GM23338 (cell line): ENCODE data around the gene LRRIQ4. TPM values are rescaled to one million over a fixed set of nuclear protein-coding genes. Genes with fewer than 3 reads are reported as not detected.
A peak's percentile ranks its signal among the peaks of the same experiment; 100 is the strongest.

Experiments used
- ATAC-seq: fragments of 200-7000 bp; cut with Tn5 transposase; 3 replicates; pipeline ENCODE4 v1.9.1; 2020
- DNase-seq: peaks from one replicate; pipeline ENCODE4 v3.0.0-alpha.2; 2015; ENCODE audit warnings: low spot score
- H2AFZ ChIP-seq: fragments of 200-600 bp; sonication (generic); 2 replicates; pipeline ENCODE4 v1.8.0; 2016; ENCODE audit warnings: antibody characterized with exemption, mild to moderate bottlenecking, moderate library complexity
- H3F3A ChIP-seq: fragments of 200-600 bp; sonication (generic); replicated peaks from 2 replicates; pipeline ENCODE4 v1.8.0; 2017; ENCODE audit warnings: antibody characterized with exemption, mixed run types, low read depth
- H3K27ac ChIP-seq: fragments of 200-600 bp; sonication (generic); 2 replicates; pipeline ENCODE4 v1.6.1; 2016; ENCODE audit warnings: low read depth
- H3K27me3 ChIP-seq: fragments of 200-600 bp; sonication (generic); 2 replicates; pipeline ENCODE4 v1.8.0; 2016; ENCODE audit warnings: mild to moderate bottlenecking, mixed run types, moderate library complexity; ENCODE audit not compliant: insufficient read depth
- H3K36me3 ChIP-seq: fragments of 200-600 bp; sonication (generic); 2 replicates; pipeline ENCODE4 v1.8.0; 2016; ENCODE audit warnings: mild to moderate bottlenecking; ENCODE audit not compliant: insufficient read depth
- H3K4me1 ChIP-seq: fragments of 200-600 bp; sonication (generic); 2 replicates; pipeline ENCODE4 v1.8.0; 2016; ENCODE audit warnings: mild to moderate bottlenecking, moderate library complexity; ENCODE audit not compliant: insufficient read depth
- H3K4me2 ChIP-seq: fragments of 200-600 bp; sonication (generic); 2 replicates; pipeline ENCODE4 v1.7.1; 2017; ENCODE audit warnings: mixed run types
- H3K4me3 ChIP-seq: fragments of 200-600 bp; sonication (generic); 2 replicates; pipeline ENCODE4 v1.6.1; 2016; ENCODE audit warnings: mixed run types
- H3K79me2 ChIP-seq: fragments of 200-600 bp; sonication (generic); replicated peaks from 2 replicates; pipeline ENCODE4 v1.8.0; 2017; ENCODE audit warnings: mild to moderate bottlenecking; ENCODE audit not compliant: insufficient read depth
- H3K9me2 ChIP-seq: fragments of 200-600 bp; sonication (generic); 2 replicates; pipeline ENCODE4 v1.8.0; 2017; ENCODE audit not compliant: insufficient read depth
- H4K20me1 ChIP-seq: fragments of 200-600 bp; sonication (generic); replicated peaks from 2 replicates; pipeline ENCODE4 v1.8.0; 2017; ENCODE audit warnings: mild to moderate bottlenecking; ENCODE audit not compliant: insufficient read depth
- H3K27ac Mint-ChIP-seq: 2 replicates; pipeline ENCODE4 v1.8.0; 2020; ENCODE audit warnings: inconsistent platforms, mild to moderate bottlenecking, moderate library complexity, mixed read lengths
- H3K27me3 Mint-ChIP-seq: 3 replicates; pipeline ENCODE4 v1.8.0; 2022; ENCODE audit warnings: low read depth, mild to moderate bottlenecking, moderate library complexity, mixed read lengths, inconsistent platforms; ENCODE audit not compliant: insufficient read depth, poor library complexity
- H3K36me3 Mint-ChIP-seq: 3 replicates; pipeline ENCODE4 v1.8.0; 2021; ENCODE audit warnings: low read depth, mild to moderate bottlenecking, inconsistent platforms, moderate library complexity, mixed read lengths
- H3K4me1 Mint-ChIP-seq: 3 replicates; pipeline ENCODE4 v1.8.0; 2020; ENCODE audit warnings: mild to moderate bottlenecking, inconsistent platforms, mixed read lengths
- H3K4me3 Mint-ChIP-seq: 3 replicates; pipeline ENCODE4 v1.8.0; 2021; ENCODE audit warnings: moderate library complexity, mild to moderate bottlenecking, inconsistent platforms, mixed read lengths
- H3K9me3 Mint-ChIP-seq: 3 replicates; pipeline ENCODE4 v1.8.0; 2020; ENCODE audit warnings: moderate library complexity, mild to moderate bottlenecking, inconsistent platforms, mixed read lengths
- CREB1 ChIP-seq: fragments of 250-450 bp; sonication (Bioruptor Pico); IDR thresholded peaks from 2 replicates; pipeline ENCODE4 v1.5.0; 2020; ENCODE audit warnings: low read depth, mild to moderate bottlenecking, moderate library complexity
- EZH2 ChIP-seq: fragments of 200-600 bp; sonication (generic); IDR thresholded peaks from one replicate; pipeline ENCODE4 v1.8.0; 2017; ENCODE audit warnings: antibody characterized with exemption, mild to moderate bottlenecking, low read depth; ENCODE audit not compliant: unreplicated experiment
- JUNB ChIP-seq: IDR thresholded peaks from one replicate; pipeline ENCODE4 v1.6.1; 2016; ENCODE audit warnings: antibody characterized with exemption; ENCODE audit not compliant: unreplicated experiment
- NANOG ChIP-seq: IDR thresholded peaks from 2 replicates; pipeline ENCODE4 v1.6.1; 2016; ENCODE audit warnings: antibody characterized with exemption, borderline replicate concordance
- POLR2AphosphoS5 ChIP-seq: IDR thresholded peaks from 2 replicates; pipeline ENCODE4 v1.6.1; 2016; ENCODE audit warnings: antibody characterized with exemption, low read depth
- ZNF331 ChIP-seq: fragments of 250-450 bp; sonication (Bioruptor Pico); IDR thresholded peaks from 2 replicates; pipeline ENCODE4 v1.5.0; 2020; ENCODE audit warnings: low read depth, mild to moderate bottlenecking, moderate library complexity
- polyA plus RNA-seq: library from polyadenylated mRNA; unstranded; fragments of >200 nt; fragmentation: Nextera tagmentation; extraction: Ambion mirVana; gene quantifications from 2 replicates; pipeline ENCODE4 v1.2.1, GENCODE V29; 2016
- total RNA-seq: library from RNA; depleted of rRNA; stranded (reverse); fragments of >200 nt; shearing (Covaris generic); gene quantifications from 2 replicates; pipeline ENCODE4 v1.2.3, GENCODE V29; 2014
- TF ChIP-seq, protein P1 (sequence below): IDR thresholded peaks from one replicate; pipeline ENCODE4 v1.6.1; 2018; ENCODE audit warnings: antibody characterized with exemption; ENCODE audit not compliant: unreplicated experiment
- TF ChIP-seq, protein P2 (sequence below): fragments of 250-450 bp; sonication (Bioruptor Pico); IDR thresholded peaks from 2 replicates; pipeline ENCODE4 v1.5.0; 2020; ENCODE audit warnings: mild to moderate bottlenecking, moderate library complexity

LRRIQ4 gene
- total and polyA plus RNA-seq, 2 experiments from 2014 or later, result 0.29 TPM; not detected in 1

DNA sequence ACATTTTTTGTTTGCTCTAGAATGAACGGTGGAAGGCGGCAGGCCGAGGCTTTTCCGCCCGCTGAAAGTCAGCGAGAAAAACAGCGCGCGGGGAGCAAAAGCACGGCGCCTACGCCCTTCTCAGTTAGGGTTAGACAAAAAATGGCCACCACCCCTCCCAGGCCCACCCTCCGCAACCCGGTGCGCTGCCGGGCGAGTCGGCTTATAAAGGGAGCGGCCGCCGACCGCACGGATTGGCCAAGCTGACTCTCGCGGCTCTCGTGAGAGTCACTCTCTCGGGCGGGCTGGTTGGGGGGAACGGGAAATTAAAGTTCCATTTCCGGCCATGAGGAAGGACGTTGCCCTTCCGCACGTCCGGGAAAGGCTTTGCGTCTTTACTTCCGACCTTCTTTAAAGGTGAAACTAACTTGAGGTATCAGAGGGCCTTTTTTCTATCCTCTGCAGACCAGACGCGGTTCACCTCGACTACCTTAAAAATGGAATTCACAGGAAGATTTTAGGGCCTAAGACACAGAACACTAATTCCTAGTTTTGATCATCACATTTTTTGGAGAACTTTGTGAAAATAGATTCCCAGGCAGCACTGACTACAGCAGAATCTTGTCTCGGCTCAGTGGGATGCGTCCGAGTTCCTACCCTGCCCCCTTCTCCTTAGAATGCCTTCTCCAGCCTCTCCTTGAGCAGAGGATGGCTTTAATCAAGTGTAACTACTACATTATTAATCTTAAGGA, 47.6 kb upstream of the LRRIQ4 start, which contains the start of gene TERC:
Gene TERC, minus strand, starts transcription at position 179 of the 731 bp plus-strand sequence.
- peak within 1 kb of the TSS; percentile 90 for H3K4me3 Mint-ChIP-seq
- Histone ChIP-seq H3K4me3 (peak within 1 kb of the TSS; percentile 76), H3F3A (peaks cover 5% of the 10 kb centered on the region; the same call in 1 of the 2 replicates), H3K79me2 (no peaks in the 10 kb centered on the region), H3K9me2 (no peaks in the 10 kb centered on the region), H3K4me1 (peaks cover 3% of the 10 kb centered on the region; the same call in 1 of the 2 replicates), H3K27me3 (no peaks in the 10 kb centered on the region), H3K36me3 (no peaks in the 10 kb centered on the region), H3K27ac (peak within 1 kb of the TSS; percentile 83), H4K20me1 (no peaks in the 10 kb centered on the region), H3K4me2 (peak within 1 kb of the TSS; percentile 82), H2AFZ (peak within 1 kb of the TSS; percentile 76; the same call in 1 of the 2 replicates)
- TF ChIP-seq JUNB (no peak), POLR2AphosphoS5 (peak; percentile 94), ZNF331 (no peak), NANOG (no peak), EZH2 (no peak), CREB1 (CRISPR knock-in tag) (peak; percentile 45)
- TF ChIP-seq, protein P1, sequence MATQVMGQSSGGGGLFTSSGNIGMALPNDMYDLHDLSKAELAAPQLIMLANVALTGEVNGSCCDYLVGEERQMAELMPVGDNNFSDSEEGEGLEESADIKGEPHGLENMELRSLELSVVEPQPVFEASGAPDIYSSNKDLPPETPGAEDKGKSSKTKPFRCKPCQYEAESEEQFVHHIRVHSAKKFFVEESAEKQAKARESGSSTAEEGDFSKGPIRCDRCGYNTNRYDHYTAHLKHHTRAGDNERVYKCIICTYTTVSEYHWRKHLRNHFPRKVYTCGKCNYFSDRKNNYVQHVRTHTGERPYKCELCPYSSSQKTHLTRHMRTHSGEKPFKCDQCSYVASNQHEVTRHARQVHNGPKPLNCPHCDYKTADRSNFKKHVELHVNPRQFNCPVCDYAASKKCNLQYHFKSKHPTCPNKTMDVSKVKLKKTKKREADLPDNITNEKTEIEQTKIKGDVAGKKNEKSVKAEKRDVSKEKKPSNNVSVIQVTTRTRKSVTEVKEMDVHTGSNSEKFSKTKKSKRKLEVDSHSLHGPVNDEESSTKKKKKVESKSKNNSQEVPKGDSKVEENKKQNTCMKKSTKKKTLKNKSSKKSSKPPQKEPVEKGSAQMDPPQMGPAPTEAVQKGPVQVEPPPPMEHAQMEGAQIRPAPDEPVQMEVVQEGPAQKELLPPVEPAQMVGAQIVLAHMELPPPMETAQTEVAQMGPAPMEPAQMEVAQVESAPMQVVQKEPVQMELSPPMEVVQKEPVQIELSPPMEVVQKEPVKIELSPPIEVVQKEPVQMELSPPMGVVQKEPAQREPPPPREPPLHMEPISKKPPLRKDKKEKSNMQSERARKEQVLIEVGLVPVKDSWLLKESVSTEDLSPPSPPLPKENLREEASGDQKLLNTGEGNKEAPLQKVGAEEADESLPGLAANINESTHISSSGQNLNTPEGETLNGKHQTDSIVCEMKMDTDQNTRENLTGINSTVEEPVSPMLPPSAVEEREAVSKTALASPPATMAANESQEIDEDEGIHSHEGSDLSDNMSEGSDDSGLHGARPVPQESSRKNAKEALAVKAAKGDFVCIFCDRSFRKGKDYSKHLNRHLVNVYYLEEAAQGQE, result peak; percentile 0
- TF ChIP-seq, protein P2, sequence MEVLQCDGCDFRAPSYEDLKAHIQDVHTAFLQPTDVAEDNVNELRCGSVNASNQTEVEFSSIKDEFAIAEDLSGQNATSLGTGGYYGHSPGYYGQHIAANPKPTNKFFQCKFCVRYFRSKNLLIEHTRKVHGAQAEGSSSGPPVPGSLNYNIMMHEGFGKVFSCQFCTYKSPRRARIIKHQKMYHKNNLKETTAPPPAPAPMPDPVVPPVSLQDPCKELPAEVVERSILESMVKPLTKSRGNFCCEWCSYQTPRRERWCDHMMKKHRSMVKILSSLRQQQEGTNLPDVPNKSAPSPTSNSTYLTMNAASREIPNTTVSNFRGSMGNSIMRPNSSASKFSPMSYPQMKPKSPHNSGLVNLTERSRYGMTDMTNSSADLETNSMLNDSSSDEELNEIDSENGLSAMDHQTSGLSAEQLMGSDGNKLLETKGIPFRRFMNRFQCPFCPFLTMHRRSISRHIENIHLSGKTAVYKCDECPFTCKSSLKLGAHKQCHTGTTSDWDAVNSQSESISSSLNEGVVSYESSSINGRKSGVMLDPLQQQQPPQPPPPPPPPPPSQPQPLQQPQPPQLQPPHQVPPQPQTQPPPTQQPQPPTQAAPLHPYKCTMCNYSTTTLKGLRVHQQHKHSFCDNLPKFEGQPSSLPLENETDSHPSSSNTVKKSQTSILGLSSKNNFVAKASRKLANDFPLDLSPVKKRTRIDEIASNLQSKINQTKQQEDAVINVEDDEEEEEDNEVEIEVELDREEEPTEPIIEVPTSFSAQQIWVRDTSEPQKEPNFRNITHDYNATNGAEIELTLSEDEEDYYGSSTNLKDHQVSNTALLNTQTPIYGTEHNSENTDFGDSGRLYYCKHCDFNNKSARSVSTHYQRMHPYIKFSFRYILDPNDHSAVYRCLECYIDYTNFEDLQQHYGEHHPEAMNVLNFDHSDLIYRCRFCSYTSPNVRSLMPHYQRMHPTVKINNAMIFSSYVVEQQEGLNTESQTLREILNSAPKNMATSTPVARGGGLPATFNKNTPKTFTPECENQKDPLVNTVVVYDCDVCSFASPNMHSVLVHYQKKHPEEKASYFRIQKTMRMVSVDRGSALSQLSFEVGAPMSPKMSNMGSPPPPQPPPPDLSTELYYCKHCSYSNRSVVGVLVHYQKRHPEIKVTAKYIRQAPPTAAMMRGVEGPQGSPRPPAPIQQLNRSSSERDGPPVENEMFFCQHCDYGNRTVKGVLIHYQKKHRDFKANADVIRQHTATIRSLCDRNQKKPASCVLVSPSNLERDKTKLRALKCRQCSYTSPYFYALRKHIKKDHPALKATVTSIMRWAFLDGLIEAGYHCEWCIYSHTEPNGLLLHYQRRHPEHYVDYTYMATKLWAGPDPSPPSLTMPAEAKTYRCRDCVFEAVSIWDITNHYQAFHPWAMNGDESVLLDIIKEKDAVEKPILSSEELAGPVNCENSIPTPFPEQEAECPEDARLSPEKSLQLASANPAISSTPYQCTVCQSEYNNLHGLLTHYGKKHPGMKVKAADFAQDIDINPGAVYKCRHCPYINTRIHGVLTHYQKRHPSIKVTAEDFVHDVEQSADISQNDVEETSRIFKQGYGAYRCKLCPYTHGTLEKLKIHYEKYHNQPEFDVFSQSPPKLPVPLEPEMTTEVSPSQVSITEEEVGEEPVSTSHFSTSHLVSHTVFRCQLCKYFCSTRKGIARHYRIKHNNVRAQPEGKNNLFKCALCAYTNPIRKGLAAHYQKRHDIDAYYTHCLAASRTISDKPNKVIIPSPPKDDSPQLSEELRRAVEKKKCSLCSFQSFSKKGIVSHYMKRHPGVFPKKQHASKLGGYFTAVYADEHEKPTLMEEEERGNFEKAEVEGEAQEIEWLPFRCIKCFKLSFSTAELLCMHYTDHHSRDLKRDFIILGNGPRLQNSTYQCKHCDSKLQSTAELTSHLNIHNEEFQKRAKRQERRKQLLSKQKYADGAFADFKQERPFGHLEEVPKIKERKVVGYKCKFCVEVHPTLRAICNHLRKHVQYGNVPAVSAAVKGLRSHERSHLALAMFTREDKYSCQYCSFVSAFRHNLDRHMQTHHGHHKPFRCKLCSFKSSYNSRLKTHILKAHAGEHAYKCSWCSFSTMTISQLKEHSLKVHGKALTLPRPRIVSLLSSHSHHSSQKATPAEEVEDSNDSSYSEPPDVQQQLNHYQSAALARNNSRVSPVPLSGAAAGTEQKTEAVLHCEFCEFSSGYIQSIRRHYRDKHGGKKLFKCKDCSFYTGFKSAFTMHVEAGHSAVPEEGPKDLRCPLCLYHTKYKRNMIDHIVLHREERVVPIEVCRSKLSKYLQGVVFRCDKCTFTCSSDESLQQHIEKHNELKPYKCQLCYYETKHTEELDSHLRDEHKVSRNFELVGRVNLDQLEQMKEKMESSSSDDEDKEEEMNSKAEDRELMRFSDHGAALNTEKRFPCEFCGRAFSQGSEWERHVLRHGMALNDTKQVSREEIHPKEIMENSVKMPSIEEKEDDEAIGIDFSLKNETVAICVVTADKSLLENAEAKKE (CRISPR knock-in tag), result no peak
- peaks cover 19% of the 10 kb centered on the region; the same call in 2 of the 3 replicates for H3K9me3 Mint-ChIP-seq
- peaks cover 9% of the 10 kb centered on the region for H3K4me1 Mint-ChIP-seq
- peaks cover 12% of the 10 kb centered on the region for H3K36me3 Mint-ChIP-seq
- ATAC-seq, result peak; percentile 87
- peak; percentile 96 for DNase-seq
- peaks cover 13% of the 10 kb centered on the region for H3K27me3 Mint-ChIP-seq
- H3K27ac Mint-ChIP-seq, result peak within 1 kb of the TSS; percentile 92
